GM10266 (cell line): ENCODE results near the gene MTR.

ENCODE experiments used
- DNase-seq: peaks from one replicate; pipeline ENCODE4 v3.0.0; 2012; ENCODE audit errors: extremely low spot score
- TF ChIP-seq, protein P1 (sequence below): IDR thresholded peaks from 2 replicates; pipeline ENCODE4 v1.5.1; 2012; ENCODE audit warnings: mild to moderate bottlenecking, low read depth; ENCODE audit not compliant: control insufficient read depth, insufficient read depth; ENCODE audit errors: missing control alignments

MTR gene

DNA sequence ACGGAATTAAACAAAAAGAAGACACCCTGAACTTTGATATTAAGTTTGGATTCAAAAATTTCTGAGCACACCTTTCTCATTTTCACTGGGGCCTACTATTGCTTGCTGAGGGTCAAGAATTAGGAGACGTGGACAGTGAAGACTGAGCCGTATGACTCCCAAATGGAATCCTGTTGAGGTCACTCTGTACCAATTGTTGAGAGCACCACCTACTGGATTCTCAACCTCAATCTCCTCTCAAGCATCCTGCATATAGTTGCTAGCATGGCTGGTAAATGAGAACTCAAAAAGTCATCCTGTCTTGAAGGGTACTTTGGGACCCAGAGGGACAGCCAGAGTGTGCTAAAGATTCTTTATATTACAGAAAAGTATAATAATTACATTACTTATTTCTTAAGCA, 20.2 kb upstream of the MTR start:
- TF ChIP-seq, protein P1, sequence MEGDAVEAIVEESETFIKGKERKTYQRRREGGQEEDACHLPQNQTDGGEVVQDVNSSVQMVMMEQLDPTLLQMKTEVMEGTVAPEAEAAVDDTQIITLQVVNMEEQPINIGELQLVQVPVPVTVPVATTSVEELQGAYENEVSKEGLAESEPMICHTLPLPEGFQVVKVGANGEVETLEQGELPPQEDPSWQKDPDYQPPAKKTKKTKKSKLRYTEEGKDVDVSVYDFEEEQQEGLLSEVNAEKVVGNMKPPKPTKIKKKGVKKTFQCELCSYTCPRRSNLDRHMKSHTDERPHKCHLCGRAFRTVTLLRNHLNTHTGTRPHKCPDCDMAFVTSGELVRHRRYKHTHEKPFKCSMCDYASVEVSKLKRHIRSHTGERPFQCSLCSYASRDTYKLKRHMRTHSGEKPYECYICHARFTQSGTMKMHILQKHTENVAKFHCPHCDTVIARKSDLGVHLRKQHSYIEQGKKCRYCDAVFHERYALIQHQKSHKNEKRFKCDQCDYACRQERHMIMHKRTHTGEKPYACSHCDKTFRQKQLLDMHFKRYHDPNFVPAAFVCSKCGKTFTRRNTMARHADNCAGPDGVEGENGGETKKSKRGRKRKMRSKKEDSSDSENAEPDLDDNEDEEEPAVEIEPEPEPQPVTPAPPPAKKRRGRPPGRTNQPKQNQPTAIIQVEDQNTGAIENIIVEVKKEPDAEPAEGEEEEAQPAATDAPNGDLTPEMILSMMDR = peak; percentile 13

DNA sequence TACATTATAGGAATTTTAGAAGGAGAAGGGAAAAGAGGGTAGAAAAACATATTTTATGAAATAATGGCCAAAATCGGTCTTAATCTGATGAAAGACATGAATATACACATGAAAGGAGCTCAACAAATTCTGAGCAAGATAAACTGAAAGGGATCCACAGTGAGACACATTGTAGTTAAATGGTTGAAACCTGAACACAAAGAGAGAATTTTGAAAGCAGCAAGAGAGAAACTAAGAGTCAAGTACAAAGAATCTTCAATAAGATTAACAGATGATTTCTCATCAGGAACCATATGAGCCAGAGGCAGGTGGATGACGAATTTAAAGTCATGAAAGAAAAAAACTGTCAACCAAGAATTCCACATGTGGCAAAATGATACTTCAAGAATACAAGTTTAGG, 15.8 kb upstream of the MTR start:
- TF ChIP-seq, protein P1 = no peak
- no peak for DNase-seq

More for the DNA sequence above, 20.2 kb upstream of the MTR start:
- no peak for DNase-seq

DNA sequence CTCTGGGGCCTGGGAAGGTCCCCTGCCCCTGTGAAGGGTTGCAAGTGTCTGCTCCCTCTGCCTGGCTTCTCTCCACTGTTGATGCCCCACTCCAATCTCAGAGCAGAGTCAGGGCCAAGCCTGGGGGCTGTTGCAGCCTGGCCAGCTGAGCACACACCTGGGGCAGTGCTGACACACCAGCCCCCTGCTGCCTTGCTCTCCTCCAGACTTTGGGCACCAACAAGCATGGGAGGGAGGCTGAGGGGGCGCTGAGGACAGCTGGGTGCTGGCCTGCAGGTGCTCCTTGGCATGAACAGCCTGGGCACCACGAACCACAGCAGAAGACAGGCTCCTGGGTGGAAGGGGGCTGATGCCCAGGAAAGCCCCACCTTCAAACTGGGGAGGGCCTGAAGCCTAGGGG, 9.6 kb upstream of the MTR start:
- TF ChIP-seq, protein P1 = no peak
- DNase-seq = no peak

DNA sequence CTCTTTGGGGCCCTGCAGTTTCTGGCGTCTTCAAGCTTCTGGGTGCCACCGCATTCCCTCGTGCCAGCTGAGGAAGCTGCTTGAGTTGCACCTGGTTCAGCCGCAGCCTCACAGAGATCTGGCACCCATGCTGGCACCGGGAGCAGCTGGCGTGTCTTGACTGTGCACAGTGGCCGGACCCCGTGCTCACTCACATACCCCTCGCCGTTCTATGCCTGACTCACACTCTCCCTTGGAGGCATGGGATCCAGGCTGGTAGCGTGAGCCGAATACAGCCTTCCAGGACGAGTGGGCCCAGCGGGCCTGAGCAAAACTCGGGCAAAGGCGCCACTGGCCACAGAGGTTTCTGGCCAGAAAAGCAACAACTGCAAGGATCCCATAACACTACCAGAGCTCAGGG, 8.6 kb upstream of the MTR start:
- no peak for DNase-seq
- TF ChIP-seq, protein P1 = no peak

DNA sequence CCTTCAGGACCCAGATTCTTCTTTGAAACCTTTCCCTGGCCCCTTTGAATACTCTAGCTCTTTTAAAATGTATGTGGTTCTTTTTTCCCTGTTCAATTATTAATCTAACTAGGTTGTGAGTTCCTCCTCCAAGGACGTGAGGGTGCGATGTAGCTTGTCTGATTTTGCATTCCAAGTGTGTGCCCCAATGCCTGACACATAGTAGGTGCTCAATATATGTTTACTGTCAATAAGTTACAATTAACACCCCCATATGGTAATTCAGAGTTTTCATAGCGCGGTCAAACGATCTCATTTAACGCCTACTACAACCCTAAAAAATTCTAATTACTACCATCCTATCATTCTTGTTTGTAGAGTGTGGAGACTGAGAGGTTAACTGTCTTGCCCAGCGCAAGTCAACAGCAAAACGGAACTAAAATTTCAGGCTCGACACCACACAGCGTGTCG, 482 bp upstream of the MTR start:
- TF ChIP-seq, protein P1 = no peak
- DNase-seq = no peak

DNA sequence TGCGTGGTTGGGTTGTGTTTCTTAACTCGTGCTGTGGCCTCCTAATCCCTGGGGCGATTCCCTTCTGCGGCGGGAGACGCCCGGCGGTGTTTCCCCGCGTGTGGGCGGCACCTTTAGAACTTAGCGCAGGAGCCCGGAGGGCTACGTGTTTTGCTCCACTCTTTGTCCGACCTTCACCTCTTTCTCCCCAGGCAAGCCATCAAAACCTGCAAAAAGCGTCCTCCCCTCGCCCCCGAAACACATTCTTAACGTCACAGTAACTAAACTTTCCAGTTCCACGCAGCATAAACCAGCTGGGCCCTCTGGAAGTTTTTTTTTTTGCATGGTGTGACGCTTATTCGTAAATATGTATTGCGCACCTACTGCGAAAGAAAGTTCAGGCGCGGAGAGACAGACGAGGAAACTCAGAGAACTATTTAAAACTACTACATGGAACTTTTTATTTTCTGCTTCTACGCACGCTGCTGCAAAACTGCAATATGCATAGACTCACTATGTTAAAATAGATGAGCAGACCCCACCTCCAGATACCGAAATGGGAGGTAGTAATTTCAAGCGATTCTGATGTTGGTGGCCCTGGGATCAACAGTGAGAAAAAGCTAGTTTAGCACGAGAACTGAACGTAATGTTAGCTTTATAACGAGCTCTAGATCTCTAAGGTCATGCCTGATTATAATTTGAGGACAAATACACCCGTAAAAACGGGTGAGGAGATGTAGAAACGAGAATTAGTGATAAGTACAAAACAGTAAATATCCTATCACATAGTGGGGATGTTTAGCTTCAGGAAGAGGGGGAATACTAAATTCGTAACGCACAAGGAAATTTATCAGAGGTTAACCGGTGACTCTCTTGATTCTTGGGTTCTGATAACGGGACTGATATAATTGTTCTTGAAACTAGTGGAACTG, 920 bp downstream of the MTR start:
- DNase-seq = no peak
- TF ChIP-seq, protein P1 = no peak

DNA sequence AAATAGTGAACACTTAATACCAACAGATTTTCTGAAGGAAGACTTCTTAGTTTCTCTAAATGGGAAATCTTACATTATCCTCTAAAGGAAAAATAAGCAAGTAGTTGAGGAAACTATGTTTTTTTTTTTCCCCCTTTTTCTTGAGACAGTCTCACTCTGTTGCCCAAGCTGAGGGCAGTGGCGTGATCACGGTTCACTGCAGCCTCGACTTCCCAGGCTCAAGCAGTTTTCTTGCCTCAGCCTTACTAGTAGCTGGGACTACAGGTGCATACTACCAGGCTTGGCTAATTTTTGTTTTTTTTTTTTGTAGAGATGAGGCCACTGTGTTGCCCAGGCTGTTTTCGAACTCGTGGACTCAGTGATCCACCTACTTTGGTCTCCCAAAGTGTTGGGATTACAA, 3.9 kb downstream of the MTR start:
- TF ChIP-seq, protein P1 = no peak
- DNase-seq = no peak
